ENCODE data around the gene KLF3.

- no peak for TF ChIP-seq POLR2AphosphoS5 (IDR thresholded peaks at IDR 0.05)
- TF ChIP-seq, protein P1, sequence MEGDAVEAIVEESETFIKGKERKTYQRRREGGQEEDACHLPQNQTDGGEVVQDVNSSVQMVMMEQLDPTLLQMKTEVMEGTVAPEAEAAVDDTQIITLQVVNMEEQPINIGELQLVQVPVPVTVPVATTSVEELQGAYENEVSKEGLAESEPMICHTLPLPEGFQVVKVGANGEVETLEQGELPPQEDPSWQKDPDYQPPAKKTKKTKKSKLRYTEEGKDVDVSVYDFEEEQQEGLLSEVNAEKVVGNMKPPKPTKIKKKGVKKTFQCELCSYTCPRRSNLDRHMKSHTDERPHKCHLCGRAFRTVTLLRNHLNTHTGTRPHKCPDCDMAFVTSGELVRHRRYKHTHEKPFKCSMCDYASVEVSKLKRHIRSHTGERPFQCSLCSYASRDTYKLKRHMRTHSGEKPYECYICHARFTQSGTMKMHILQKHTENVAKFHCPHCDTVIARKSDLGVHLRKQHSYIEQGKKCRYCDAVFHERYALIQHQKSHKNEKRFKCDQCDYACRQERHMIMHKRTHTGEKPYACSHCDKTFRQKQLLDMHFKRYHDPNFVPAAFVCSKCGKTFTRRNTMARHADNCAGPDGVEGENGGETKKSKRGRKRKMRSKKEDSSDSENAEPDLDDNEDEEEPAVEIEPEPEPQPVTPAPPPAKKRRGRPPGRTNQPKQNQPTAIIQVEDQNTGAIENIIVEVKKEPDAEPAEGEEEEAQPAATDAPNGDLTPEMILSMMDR (IDR thresholded peaks at IDR 0.05): no peak
- TF ChIP-seq POLR2A (IDR thresholded peaks at IDR 0.05): no peak
These were observed 48.2 kb upstream of the KLF3 start for GRCh38 chr4:38615847-38616246.

All from sigmoid colon (tissue), 4 donors.